Measurements from ENCODE around the gene SLC6A2. TPM values are rescaled to one million over a fixed set of nuclear protein-coding genes. Genes with fewer than 3 reads are reported as not detected.

The SLC6A2 gene
- polyA plus RNA-seq, 1 donor: 0.12 TPM

DNA sequence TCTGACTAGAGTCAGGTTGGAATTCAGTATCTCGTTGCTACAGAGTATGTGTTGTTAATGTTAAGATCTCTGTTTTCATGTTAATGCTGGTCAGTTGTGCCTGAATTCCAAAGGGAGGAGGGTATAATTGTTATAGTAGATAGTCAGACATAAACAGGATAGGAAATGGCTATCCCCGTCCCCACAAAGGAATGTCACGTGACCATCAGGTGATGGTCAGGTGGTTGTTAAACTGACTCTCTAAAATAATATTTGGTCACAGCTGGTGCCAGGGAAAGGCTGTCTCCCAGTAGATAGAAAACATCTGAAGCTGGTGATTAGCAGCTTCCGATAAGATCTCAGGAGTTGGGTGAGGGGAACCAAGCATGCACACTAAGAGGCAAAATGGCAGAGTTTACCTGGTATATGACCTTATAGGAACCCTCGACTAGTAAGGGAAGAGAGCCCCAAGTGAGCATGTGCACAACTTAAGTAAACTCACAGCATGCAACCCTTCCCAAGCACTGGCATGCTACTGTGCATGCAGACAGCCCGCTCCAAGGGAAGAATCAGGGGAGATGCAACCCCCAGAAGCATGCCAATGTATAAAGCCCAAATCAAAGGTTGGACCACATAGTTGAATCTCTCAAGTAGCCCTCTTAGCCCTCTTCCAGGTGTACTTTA, 27.4 kb upstream of the SLC6A2 start:
- Histone ChIP-seq H3K27ac (ENCODE audit: low read length) (no peak overlapping the region), H3K9me3 (ENCODE audit: control insufficient read depth, low read depth, low read length) (no peaks in the 10 kb centered on the region), H3K4me3 (ENCODE audit: low read length) (no peak overlapping the region), H3K4me1 (ENCODE audit: control insufficient read depth, insufficient read depth, low read length) (no peaks in the 10 kb centered on the region), H3K36me3 (ENCODE audit: control insufficient read depth, insufficient read depth, low read length) (no peaks in the 10 kb centered on the region), H3K27me3 (ENCODE audit: control insufficient read depth, insufficient read depth, low read length) (no peaks in the 10 kb centered on the region)
- WGBS (ENCODE audit: insufficient coverage, low lambda C conversion rate): 73% methylated on average over 2 of the region's 6 CpGs
- DNase-seq: no peak

DNA sequence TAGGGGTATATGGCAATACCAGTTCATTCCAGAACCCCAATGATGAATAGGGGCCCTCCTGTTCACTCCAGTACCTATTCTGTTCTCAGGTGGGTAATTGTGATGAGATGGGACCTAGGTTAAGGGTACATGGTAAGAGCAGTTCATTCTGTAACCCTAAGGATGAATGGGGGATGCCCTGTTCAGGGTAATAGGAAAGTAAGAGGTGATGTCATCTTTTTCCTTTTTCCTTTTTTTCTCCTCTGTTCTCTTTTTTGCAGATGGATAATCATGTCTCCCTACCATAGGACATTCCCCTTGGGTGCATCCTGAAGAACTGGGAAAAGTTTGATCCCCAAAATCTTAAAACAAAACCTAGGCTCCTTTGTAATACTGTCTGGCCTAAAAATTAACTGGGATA, 25.0 kb upstream of the SLC6A2 start:
- H3K4me1 ChIP-seq (ENCODE audit: control insufficient read depth, insufficient read depth, low read length): no peaks in the 10 kb centered on the region
- no peak for DNase-seq
- no peak overlapping the region for H3K4me3 ChIP-seq (ENCODE audit: low read length)

DNA sequence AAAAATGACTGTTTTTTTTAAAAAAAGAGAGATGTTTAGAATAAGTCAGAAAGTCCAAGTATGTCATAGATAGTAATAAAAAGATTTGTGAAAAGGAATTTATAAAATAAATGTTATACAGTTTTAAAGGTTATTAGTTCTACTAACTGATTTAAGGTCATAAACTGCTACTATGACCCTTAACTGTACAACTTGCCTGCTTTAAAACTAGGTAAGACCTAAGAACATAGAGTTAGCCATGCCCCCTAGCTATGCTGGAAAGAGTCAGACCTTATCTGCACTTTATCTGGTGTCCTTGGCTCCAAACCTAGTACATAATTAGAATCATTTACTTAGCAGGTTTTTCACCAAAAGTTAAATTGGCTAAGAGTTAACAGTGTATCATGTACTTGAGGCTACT, 23.5 kb upstream of the SLC6A2 start:
- H3K27ac ChIP-seq (ENCODE audit: low read length): no peak overlapping the region

More for the DNA sequence above, 25.0 kb upstream of the SLC6A2 start:
- Histone ChIP-seq H3K27ac (ENCODE audit: low read length) (no peak overlapping the region), H3K27me3 (ENCODE audit: control insufficient read depth, insufficient read depth, low read length) (no peaks in the 10 kb centered on the region), H3K36me3 (ENCODE audit: control insufficient read depth, insufficient read depth, low read length) (no peaks in the 10 kb centered on the region), H3K9me3 (ENCODE audit: control insufficient read depth, low read depth, low read length) (no peaks in the 10 kb centered on the region)

DNA sequence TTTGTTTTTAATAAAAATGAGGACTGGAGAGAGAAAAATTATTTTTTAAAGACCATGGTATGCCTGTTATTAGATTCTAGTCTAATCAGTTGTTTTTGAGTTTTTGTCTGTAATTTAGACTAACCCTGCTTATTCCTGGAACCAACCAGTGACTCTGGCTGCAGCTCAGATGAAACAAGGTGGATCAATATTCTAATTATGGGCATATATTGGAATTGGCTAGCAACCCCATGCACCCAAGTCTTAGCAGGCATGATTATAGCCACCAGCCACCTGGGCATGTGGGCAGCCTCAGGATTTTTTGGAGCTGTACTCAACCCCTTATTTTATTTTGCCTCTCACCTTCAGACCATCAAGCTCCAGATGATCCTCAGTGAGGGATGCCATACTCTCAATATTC, 21.6 kb upstream of the SLC6A2 start:
- DNase-seq: no peak
- Histone ChIP-seq H3K9me3 (ENCODE audit: control insufficient read depth, low read depth, low read length) (no peaks in the 10 kb centered on the region), H3K36me3 (ENCODE audit: control insufficient read depth, insufficient read depth, low read length) (no peaks in the 10 kb centered on the region), H3K27ac (ENCODE audit: low read length) (no peak overlapping the region), H3K4me1 (ENCODE audit: control insufficient read depth, insufficient read depth, low read length) (no peaks in the 10 kb centered on the region), H3K4me3 (ENCODE audit: low read length) (no peak overlapping the region), H3K27me3 (ENCODE audit: control insufficient read depth, insufficient read depth, low read length) (no peaks in the 10 kb centered on the region)

More for the DNA sequence above, 23.5 kb upstream of the SLC6A2 start:
- H3K4me1 ChIP-seq (ENCODE audit: control insufficient read depth, insufficient read depth, low read length): no peaks in the 10 kb centered on the region
- H3K4me3 ChIP-seq (ENCODE audit: low read length): no peak overlapping the region
- H3K9me3 ChIP-seq (ENCODE audit: control insufficient read depth, low read depth, low read length): no peaks in the 10 kb centered on the region
- DNase-seq: no peak
- H3K36me3 ChIP-seq (ENCODE audit: control insufficient read depth, insufficient read depth, low read length): no peaks in the 10 kb centered on the region
- no peaks in the 10 kb centered on the region for H3K27me3 ChIP-seq (ENCODE audit: control insufficient read depth, insufficient read depth, low read length)

DNA sequence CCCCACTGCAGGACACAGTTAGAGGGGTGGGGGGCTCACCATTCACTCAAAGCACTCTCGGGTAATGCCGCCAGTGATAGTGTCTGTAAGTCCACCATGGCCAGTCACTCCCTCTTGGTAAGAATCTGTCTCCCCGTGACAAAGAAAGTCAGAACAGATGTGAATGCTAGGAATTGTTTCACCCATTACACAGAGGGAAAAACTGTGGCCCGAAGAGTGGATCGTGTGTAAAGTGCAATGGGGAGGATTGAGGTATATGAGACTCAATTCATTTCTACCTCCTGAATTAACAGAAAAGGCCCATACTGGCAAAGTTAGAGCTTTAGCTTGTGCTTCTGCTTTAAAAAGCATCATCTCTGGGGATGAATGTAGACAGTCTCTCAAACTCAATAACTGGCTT, 17.5 kb upstream of the SLC6A2 start:
- no peak for DNase-seq
- Histone ChIP-seq H3K27ac (ENCODE audit: low read length) (no peak overlapping the region), H3K27me3 (ENCODE audit: control insufficient read depth, insufficient read depth, low read length) (no peaks in the 10 kb centered on the region), H3K4me3 (ENCODE audit: low read length) (no peak overlapping the region), H3K4me1 (ENCODE audit: control insufficient read depth, insufficient read depth, low read length) (no peaks in the 10 kb centered on the region), H3K36me3 (ENCODE audit: control insufficient read depth, insufficient read depth, low read length) (no peaks in the 10 kb centered on the region), H3K9me3 (ENCODE audit: control insufficient read depth, low read depth, low read length) (no peaks in the 10 kb centered on the region)
- 100% methylated on average over 1 of the region's 5 CpGs for WGBS (ENCODE audit: insufficient coverage, low lambda C conversion rate)

DNA sequence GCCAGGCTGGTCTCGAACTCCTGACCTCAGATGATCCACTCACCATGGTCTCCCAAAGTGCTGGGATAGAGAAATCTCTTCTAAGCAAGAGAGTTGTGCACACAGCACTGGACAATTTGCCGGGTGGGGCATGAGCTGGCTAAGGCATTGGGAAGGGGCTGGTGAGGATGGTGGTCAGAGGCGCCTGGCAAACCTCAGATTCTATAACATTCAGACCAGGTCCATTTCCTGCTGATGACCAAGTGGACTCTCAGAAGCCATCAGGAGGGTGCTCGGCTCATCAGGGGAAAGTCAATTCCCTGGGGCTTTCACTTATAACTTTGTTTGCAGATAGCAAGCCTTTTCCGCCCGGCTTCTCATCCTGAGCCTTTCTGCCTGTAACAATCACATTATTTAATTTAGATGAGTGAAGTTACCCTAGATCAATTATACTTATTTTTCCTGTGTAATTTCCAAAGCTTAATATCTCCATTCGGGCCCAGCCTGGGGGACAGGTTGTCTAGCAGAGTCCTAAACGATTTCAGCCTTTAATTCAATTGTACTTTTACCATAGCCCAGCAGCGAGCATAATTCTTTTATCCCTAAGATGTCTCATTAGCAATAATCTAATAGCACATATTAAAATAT, 15.0 kb upstream of the SLC6A2 start:
- WGBS (ENCODE audit: insufficient coverage, low lambda C conversion rate): 100% methylated on average over 1 of the region's 9 CpGs

DNA sequence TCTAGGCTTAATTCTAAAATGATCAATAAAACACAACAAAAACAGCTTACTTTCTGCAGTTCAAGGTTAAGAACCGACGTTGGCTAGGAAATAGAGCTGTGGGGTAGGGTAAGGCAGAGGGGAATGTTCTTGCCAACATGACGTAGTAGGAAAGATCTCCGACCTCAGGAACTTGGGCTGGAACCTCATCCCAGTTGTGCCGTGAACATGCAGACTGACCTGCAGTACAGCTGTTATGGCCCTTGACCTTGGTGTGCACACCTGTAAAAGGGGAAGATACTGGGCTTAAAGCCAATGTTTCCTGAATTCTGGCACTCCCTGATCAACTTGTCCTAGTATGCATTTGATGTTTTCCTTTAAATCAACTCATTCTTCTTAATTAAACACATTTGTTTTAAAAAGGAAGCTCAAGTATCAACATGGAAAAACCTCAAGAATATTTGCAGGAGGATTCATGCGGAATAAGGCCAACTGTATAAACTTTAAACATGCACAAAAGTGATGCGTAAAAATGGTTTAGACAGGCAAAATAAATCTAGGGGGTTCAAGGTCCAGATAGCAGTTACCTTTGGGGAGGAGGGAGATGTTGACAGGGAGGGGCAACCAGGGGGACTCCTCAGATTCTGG, 14.2 kb upstream of the SLC6A2 start:
- H3K4me3 ChIP-seq (ENCODE audit: low read length): no peak overlapping the region
- H3K27me3 ChIP-seq (ENCODE audit: control insufficient read depth, insufficient read depth, low read length): no peaks in the 10 kb centered on the region
- WGBS (ENCODE audit: insufficient coverage, low lambda C conversion rate): 59% methylated on average over 2 of the region's 7 CpGs
- no peak overlapping the region for H3K27ac ChIP-seq (ENCODE audit: low read length)
- no peaks in the 10 kb centered on the region for H3K9me3 ChIP-seq (ENCODE audit: control insufficient read depth, low read depth, low read length)
- no peak for DNase-seq
- H3K36me3 ChIP-seq (ENCODE audit: control insufficient read depth, insufficient read depth, low read length): no peaks in the 10 kb centered on the region
- H3K4me1 ChIP-seq (ENCODE audit: control insufficient read depth, insufficient read depth, low read length): no peaks in the 10 kb centered on the region

More for the DNA sequence above, 15.0 kb upstream of the SLC6A2 start:
- Histone ChIP-seq H3K27ac (ENCODE audit: low read length) (no peak overlapping the region), H3K4me1 (ENCODE audit: control insufficient read depth, insufficient read depth, low read length) (no peaks in the 10 kb centered on the region), H3K27me3 (ENCODE audit: control insufficient read depth, insufficient read depth, low read length) (no peaks in the 10 kb centered on the region), H3K36me3 (ENCODE audit: control insufficient read depth, insufficient read depth, low read length) (no peaks in the 10 kb centered on the region), H3K4me3 (ENCODE audit: low read length) (no peak overlapping the region), H3K9me3 (ENCODE audit: control insufficient read depth, low read depth, low read length) (no peaks in the 10 kb centered on the region)
- no peak for DNase-seq

DNA sequence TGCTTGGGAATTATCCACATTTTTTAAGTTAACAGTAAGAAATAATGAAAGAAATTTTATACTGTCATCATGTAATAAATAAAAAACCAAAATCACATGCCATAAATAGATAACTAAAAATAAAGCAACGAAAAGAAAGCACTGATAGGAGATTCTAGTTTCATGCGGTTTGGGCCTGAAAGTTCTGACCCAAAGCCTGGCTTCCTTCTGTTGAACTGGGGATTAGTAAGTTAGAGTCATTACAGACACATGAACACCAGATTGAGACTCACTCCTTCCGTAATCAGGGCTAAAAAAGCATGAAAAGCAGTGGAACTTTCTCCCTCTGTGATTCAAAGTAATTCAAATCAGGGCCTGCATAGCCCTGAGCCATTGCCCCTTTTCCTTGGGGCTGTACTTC, 13.2 kb upstream of the SLC6A2 start:
- 90% methylated on average over 2 of the region's 3 CpGs for WGBS (ENCODE audit: insufficient coverage, low lambda C conversion rate)

DNA sequence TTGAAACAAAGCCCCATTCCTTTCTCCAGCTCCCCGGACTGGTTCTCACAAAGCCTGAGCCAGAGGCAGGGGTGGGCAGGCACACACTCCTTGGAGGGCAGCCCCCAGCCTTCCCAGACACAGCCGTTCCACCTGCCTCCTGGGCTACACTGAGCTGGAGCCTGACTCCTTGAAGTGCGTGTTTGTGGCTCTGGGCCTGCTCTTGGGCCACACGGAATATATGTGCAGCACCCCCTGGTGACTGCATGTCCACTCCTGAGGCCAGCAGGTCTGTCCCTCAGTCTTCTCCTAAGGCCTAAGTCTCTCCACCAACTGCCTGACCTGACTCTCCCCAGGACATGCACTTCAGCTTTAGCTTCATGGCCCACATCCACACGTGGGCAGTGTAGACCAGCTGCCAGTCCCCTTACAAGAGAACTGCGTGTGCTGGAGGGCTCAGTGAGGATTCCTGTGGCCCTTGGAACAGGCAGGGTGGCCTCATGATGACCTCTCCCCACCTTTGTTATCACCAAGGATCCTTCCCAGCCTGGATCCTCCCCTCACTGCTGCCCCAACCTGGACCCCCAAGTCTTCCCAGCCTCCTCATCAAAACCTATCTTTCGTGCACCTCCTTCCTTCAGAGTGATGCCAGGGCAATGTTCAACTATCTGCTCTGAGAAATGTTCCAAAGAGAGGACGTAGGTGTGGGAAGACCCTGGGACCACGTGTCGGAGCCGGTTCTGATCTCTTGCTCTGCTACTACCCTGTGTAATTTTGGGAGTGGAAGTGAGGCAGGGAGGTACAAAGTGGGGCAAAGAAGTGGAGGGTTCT, 12.4 kb upstream of the SLC6A2 start:
- Histone ChIP-seq H3K27me3 (ENCODE audit: control insufficient read depth, insufficient read depth, low read length) (no peaks in the 10 kb centered on the region), H3K36me3 (ENCODE audit: control insufficient read depth, insufficient read depth, low read length) (no peaks in the 10 kb centered on the region), H3K9me3 (ENCODE audit: control insufficient read depth, low read depth, low read length) (no peaks in the 10 kb centered on the region), H3K4me1 (ENCODE audit: control insufficient read depth, insufficient read depth, low read length) (no peaks in the 10 kb centered on the region), H3K27ac (ENCODE audit: low read length) (no peak overlapping the region), H3K4me3 (ENCODE audit: low read length) (no peak overlapping the region)
- DNase-seq: no peak
- 100% methylated on average over 1 of the region's 11 CpGs for WGBS (ENCODE audit: insufficient coverage, low lambda C conversion rate)

More for the DNA sequence above, 13.2 kb upstream of the SLC6A2 start:
- Histone ChIP-seq H3K27me3 (ENCODE audit: control insufficient read depth, insufficient read depth, low read length) (no peaks in the 10 kb centered on the region), H3K36me3 (ENCODE audit: control insufficient read depth, insufficient read depth, low read length) (no peaks in the 10 kb centered on the region), H3K4me3 (ENCODE audit: low read length) (no peak overlapping the region), H3K4me1 (ENCODE audit: control insufficient read depth, insufficient read depth, low read length) (no peaks in the 10 kb centered on the region), H3K27ac (ENCODE audit: low read length) (no peak overlapping the region), H3K9me3 (ENCODE audit: control insufficient read depth, low read depth, low read length) (no peaks in the 10 kb centered on the region)
- DNase-seq: no peak

DNA sequence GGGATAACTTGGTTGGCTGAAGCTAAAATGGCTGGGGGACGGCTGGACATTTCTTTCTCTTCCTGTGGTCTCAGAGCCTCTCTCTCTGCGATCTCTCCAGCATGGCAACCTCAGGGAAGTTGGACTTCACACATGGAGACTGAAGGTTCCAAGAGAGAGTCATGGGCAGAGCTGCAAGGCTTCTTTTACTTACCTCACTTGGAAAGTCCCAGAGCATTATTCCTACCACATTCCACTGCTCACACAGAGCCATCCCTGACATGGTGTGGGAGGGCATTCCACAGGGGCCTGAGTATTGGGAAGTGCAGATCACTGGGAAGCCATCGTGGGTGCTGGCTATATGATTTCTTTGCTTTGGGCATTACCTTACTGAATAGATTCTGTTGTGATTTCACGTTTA, 9.8 kb upstream of the SLC6A2 start:
- no peak overlapping the region for H3K27ac ChIP-seq (ENCODE audit: low read length)
- no peaks in the 10 kb centered on the region for H3K4me1 ChIP-seq (ENCODE audit: control insufficient read depth, insufficient read depth, low read length)
- H3K9me3 ChIP-seq (ENCODE audit: control insufficient read depth, low read depth, low read length): no peaks in the 10 kb centered on the region
- H3K4me3 ChIP-seq (ENCODE audit: low read length): no peak overlapping the region
- no peaks in the 10 kb centered on the region for H3K36me3 ChIP-seq (ENCODE audit: control insufficient read depth, insufficient read depth, low read length)
- no CpG with 5 or more reads among the region's 4 CpGs for WGBS (ENCODE audit: insufficient coverage, low lambda C conversion rate)
- H3K27me3 ChIP-seq (ENCODE audit: control insufficient read depth, insufficient read depth, low read length): peaks cover 3% of the 10 kb centered on the region
- no peak for DNase-seq

Data from large intestine (tissue), 3 donors.